NCI-H1694 (cell line): ENCODE data around the gene NDUFV2.
"Not testable (repeated sequence)": the region's sequence is repeated elsewhere in the genome, so short reads cannot be mapped to it uniquely, and the experiment has no call there.

ENCODE experiments used
- DNase-seq: peaks from one replicate; lab custom pipeline; 2025; lab: John Stamatoyannopoulos, UW

The NDUFV2 gene

DNA sequence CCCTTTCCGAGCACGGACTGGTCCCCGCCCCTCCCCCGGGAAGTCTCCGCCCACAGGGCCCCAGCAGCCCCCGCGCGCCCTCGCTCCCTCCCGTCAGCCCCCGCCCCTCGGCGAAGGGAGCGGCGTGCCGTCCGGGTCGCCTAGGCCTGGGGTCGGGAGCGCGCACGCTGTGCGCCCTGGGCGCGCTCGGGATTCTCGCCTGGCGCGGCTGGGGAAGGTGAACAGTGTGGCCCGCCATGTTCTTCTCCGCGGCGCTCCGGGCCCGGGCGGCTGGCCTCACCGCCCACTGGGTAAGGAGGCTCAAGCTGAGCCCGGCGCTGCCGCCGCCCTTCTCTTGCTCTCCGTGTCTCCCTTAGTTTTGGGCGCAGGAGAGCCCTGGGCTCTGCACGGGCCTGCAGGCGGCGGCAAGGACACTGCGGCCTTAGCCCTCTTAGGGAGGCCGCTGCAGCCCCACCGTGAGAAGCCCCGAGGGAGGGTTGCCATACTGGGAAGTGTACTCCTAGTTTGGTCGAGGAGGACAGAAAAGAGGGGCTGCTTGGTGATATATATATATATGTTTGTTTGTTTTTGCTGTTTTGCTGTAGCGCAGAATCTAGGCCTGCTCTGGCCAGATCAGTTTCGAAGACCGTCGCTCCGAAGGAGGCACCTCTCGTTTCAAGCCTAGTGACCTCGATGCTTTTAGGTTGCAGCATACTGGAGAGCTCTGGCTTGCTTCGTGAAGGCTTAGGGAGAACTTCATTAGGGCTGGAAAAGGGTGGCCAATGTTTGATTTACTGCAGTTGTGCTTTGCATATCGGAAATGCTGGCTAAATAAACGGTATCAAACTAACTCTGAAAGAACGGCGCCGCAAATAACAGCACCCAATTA is at the start of gene NDUFV2:
NDUFV2 (plus strand) TSS at position 192 of the 868 bp plus-strand sequence; CDS start at position 237, 45 bp downstream.
- DNase-seq: peak; percentile 81

DNA sequence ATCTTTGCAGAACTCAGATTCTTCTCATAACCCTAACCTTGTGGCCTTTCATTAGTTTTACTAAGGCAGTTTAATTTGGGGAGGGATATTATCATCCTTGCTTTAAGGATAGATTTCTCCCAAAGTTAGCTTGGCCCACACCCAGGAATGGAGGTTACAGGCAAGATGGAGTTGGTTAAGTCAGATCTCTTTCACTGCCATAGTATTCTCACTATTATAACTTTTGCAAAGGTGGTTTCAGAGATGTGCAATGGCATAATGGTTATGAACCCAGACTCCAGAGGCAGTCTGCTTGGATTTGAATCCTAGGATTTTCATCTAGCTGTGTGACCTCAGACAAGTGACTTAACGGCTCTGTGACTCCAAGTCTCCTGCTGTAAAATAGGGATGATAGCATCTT is 48.7 kb upstream of the NDUFV2 start:
- DNase-seq: no peak

DNA sequence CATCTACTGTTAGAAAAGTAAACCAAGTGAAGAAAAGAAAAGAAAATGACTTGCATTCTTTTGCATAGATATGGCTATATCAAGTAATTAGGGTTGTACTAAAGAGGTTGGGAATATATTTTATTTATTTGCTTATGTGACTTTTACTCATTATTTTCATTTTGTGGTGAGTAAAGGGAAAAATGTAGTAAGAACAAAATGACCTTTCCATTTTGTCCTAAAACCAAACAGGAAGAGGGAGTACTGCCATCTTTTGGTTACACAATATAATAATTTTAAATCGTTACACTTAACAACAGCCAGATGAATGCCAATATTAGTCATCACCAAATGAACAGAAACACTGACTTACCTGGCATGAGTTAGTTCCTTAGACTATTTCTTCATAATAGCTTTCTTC is 47.3 kb upstream of the NDUFV2 start:
- no peak for DNase-seq

DNA sequence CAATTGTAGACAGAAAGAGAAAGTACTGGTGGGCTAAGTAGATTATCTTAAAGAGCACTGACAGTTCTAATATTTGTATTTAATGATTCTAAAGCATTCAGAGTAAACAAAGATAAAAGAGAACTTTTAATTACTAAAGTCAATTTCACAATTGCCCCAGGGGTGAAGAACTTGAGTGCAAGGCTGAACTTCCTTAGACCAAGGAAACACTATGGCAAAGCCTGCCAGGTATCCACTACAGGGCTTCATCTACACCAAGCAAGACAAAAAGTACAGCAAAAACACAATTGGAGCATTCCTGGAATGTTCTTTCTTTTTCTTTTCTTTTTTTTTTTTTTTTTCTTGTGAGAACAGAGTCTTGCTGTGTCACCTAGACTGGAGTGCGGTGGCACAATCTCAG is 46.9 kb upstream of the NDUFV2 start:
- DNase-seq: no peak

DNA sequence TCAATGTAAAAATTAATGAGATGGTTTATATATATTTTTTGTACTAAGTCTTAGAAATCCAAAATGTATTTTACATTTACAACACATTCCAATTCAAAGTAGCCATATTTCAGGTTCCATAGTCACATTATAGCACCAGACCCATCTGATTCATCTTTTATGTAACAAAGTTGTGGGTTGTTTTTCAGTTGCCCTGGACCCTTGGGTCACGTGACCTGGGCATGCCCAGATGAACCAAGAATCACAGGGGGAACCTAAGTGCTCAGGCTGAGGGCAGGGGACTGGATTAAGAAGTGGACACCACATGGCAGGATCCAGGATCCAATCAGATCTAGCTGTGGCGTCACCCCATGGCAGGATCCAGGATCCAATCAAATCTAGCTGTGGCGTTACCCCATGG is 44.9 kb upstream of the NDUFV2 start:
- no peak for DNase-seq

DNA sequence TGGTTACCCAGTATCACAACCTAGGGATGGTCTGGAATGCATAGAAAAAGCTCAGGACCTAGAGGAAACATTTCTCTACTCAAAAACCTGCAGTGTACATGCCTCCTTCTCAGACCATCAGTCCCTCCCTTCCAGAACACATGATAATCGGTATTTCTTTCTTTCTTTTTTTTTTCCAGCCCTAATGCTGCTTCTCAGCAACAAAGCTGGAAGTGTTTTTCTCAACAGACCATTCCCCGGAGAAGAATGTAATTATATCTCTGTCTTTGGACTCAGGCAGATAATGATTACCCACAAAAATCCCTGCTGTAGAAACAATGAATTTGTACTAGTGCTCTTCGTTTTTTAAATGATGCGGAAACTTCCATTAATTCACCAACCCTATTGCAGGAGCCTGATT is 44.1 kb upstream of the NDUFV2 start:
- DNase-seq: no peak

DNA sequence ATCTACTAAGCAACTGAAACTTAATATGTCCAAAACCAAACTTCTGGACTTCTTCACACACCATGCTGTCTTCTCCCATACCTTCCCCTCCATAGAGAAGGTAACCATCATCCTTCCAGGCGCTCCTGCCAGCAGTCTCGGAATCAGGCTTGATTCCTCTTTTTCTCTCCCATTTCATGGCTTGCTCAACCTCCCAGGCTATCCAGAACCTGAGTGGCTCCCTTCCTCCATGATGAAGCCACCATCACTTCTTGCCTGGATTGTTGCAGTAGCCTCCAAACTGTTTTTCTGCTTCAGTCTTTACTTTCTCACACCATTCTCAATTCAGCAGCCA is 40.1 kb upstream of the NDUFV2 start:
- DNase-seq: no peak

DNA sequence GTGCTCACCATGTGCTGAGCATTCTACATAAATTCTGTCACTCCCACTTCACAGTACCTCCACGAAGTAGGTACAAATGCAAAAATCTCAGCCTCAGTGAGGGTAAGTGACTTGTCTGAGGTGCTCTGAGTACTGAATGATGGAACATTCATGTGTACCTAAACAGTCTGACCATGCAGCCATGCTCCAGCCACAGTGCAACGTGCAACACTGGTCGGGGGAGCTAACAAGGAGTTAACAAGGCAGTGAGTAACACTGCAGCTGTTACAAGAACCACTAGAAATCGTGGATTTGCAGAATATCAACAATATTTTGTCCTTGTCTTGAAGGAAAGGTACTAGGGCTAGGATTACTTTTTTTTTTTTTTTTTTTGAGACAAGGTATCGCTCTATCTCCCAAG is 36.6 kb upstream of the NDUFV2 start:
- no peak for DNase-seq

DNA sequence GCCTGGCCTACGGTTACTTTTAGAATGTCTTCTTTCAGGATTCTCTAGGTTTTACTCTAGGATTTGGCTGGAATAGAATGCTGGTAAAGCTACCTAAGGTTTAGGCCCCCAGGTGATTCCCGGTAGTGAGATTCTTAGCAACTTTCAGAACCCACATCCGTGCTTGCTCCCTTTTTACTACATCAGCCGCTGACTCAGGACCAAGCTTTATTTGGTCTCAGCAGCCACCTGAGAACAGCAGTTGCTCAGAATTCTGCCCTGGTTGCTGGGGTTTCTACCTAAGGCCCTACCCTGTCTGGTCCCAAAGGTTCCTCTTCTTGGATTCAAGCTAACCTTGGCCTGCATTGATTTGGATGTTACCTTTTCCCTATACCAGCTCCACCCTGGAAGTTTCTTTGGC is 36.1 kb upstream of the NDUFV2 start:
- DNase-seq: no peak

DNA sequence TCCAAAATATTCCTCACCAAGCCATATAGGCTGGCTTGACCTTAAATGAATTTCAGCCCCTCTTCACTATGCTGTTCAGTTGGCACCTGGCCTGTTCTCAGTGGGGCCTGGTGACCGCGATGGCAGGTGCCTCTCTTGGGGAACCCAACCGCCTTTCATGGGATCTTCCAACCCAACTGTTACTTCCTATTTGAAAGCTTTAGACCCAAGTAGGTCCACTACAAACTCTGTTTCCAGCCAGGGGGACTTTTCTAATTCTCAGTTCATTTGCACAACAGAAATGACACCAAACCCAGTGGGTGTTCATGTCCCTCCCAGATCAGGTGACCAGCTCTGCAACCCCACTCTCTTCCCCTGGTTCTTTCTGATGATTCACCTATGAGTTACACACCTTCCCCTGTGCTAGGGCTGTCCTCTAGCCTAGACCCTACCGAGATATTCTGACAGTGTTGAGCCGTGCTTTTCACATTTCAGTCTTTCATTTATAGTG is 35.6 kb upstream of the NDUFV2 start:
- no peak for DNase-seq

DNA sequence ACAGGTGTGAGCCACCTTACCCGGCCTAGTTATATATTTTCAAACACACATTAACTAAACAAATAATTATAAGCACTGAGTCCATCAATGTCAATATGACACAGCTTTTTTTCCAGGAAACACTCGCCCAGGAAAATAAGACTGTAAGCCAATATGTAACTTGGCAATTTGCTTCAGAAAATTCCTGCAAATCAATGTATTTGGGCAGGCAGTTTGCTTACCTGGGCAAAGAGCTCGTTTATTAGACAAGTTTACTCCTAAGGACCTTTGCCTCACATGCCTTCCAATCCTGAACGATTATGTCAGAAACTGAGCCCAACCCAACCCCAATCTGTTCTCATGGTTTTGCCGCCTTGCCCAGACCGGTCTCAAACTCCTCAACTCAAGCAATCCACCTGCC is 34.7 kb upstream of the NDUFV2 start:
- no peak for DNase-seq

DNA sequence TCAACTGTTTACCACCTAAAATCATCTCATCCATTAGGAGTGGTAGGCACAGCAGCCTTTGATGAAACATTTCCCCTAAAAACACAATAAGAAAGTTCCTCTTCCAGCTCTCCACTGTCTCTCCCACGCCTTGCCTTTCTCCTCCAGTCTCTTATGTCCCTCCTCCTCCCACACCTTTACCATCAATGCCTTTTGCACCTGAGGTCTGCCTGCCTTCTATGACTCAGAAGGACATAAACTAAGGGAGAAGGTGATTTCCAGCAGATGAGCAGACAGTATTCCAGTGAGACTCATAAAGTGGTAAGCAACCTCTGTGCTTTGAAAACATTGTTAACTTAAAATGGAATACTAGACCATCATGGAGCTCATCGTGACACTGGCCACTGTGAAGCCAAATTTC is 34.2 kb upstream of the NDUFV2 start:
- DNase-seq: no peak

DNA sequence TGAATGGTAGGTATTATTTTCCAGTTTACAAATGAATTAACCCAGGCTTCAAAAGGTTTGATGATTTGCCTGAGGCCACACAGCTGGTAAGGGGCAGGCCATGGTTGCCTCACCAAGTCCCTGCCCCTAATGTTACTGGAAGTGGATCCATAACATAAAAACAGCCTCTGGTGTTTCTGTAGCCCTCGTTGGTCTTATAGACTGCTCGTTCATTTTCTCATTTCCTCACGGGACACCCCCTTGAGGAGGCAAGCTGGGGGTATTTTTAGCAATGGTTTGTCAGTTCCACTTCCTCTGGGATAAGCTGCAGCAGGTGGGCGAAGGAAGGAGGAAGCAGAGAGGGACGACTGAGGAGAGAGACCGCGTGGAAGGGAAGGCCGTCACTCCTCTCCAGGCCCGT is 32.9 kb upstream of the NDUFV2 start:
- no peak for DNase-seq

DNA sequence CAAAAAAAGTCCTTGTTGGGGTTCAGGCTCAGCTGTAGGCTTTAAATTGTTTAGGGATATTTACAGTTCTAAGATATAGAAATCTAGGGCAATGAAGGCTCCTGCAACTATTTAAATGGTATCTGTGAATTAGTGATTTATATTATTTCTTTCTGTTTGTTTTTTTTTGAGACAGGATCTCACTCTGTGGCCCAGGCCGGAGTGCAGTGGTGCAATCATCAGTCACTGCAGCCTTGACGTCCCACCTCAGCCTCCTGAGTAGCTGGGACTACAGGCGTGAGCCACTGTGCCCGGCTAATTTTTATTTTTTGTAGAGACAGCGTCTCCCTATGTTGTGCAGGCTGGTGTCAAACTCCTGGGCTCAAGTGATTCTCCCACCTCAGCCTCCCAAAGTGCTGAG is 32.3 kb upstream of the NDUFV2 start:
- no peak for DNase-seq

DNA sequence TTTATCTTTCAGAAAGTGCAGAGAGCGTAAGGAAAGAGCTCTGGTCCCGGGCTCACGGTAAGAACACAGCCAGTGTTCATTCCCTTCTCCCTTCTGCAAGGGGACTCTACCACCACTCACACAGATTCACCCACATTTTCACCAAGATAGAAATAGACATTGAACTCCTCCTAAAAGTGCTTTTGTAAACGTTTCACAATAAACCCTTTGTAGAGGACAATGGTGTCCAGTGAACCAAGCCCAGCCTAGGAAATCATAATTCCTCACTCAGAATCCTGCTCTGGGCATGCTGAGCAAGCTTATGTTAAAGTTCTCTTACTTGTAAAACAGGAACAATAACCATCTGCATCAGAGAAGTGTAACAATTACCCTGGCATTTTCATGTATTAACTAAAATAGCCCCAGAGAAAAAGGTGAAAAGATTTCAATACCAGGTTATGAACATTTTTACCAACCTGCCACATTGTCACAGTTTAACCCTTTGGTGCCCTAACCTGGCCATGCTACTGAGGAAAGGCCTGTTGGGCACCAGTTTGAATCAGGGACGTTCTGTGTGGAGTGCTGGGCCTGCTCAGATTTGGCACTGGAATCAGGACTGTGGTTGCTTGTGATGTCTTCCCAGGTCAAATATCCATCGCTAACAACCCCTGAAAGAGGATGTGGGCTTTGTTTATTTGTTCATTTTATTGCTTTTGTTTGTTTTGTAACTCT is 22.5 kb upstream of the NDUFV2 start:
- DNase-seq: no peak

DNA sequence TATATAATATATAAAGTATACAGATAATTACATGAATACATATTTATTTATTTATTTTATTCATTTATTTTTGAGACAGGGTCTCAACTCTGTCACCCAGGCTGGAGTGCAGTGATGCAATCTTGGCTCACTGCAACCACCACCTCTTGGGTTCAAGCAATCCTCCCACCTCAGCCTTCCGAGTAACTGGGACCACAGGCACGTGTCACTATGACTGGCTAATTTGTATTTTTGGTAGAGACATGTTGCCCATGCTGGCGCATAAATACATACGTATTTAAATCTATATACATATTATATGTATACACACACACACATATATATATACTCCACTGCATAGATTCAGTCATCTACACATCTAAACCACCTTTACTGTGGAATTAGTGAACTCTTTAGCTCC is 20.6 kb upstream of the NDUFV2 start:
- no peak for DNase-seq

DNA sequence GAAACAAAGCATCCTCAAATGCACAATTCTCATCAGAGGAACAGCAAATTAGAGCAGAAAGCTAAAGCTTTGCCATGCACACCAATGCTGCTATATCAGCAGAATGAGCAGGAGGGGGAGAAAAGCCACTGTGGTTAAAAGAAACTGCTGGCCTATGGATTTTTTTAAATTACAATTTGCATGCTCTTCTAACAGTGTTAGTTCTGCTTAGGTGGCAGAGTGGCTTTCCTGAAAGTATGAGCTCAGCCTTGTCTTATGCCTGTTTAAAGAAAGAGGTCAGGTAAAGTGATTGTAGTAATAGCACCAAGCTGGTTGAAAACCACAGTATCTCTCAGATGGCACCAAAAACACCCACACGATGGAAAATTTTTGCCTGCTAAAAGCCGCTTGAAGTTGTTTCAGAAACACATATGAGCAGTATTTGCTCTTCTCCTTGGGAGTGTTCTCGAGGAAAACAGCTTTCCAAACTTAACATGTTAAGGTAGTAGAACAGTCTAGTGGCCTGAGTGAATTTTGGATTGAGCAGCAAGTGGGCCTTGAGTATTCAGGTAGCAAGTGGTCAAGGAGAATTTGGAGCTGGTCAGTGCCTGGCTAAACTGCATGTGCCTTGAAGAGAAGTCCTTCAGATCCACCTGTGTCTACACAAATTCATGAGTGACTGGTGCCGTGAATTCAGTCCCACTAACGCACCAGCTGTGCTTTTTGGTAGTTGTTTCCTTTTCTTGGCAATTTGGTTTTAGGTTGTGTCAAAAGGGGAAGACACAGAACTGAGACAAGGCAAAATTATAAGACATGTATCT is 19.6 kb upstream of the NDUFV2 start:
- no peak for DNase-seq

DNA sequence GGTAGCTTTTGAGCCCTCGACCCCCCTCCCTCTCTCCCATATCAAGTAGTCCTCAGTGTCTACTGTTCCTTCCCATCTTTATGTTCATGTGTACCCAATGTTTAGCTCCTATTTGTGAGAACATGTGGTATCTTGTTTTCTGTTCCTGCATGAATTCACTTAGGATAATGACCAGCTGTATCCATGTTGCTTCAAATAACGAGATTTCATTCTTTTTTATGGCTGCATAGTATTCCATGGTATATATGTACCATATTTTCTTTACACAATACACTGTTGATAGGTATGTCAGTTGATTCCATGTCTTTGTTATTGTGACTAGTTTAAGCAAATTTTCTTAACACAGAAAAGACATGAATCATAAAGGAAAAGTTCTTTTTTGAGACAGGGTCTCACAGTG is 16.5 kb upstream of the NDUFV2 start:
- no peak for DNase-seq

DNA sequence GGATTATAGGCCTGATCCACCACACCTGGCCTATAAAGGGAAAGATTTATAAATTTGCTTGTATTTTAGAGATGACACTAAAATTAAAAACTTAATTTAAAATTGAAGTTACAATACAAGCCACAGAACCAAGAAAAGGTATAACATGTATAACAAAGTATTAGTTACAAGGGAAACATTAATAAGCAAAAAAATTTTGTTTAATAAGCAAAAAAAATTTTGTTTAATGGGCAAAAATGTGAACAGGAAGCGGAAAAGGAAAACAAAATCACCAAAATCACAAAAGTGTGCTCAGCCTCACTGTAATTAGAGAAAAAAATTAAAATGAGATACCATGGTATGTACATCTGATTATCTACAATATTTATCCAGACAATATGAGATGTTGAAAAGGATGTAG is 15.9 kb upstream of the NDUFV2 start:
- DNase-seq: no peak

DNA sequence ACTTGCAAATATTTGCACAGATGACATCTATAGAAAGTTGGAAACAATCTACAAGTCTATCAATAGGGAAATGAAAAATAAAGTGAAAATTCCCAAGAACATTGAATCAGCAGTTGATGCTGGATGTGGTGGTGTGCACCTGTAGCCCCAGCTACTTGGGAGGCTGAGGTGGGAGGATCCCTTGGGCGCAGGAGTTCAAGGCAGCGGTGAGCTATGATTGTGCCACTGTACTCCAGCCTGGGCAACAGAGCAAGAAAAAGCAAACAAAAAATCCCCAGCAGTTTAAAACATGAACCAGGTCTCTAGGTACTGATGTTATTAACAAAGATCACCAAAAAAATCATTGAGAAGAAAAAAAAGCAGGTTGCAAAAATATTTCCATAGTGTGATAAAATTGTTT is 15.4 kb upstream of the NDUFV2 start:
- DNase-seq: no peak

DNA sequence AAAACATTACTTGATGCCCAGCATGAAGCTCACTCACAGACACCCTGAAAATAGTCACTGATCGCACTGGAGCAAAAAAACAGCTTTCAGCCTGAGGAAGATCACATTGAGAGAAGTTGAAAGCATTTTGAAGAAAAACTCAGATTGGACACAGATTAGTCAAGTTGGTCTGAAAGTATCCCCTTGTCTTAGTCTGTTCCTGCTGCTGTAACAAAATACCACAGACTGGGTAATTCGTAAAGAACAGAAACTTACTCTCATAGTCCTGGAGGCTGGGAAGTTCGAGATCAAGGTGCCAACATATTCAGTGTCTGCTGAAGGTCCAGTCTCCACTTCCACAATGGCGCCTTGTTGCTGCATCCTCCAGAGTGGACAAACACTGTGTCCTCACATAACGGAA is 14.2 kb upstream of the NDUFV2 start:
- DNase-seq: no peak

DNA sequence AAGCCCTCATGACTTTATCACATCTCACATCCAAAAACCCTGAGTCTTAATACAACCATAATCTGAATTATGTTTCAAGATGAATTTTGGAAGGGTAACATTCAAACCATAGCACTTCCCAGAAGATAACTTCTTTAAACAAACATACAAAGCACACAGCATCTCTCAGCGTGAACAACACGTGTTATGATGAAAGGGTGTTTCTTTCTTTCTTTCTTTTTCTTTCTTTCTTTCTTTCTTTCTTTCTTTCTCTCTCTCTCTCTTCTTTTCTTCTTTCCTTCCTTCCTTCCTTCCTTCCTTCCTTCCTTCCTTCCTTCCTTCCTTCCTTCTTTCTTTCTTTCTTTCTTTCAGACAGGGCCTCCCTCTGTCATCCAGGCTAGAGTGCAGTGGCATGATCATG is 13.8 kb upstream of the NDUFV2 start:
- DNase-seq: not testable (repeated sequence)

DNA sequence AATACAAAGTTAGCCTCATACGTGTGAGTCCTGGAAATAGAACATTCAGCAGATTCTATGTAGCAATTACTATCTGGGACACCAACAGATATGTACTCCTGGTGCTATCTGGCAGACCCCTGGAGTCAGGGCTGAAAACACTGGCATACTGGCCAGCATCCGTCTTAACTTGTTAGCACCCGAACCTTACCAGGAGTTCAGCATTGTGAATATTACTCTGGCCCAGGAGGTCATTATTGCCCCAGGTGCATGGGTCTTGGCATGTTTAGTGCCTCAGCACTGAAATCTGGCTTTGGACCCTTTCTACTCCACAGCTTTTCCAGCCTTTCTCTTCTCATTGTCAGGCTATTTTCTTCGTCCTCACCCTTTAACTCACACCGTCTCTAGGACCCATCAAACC is 11.9 kb upstream of the NDUFV2 start:
- no peak for DNase-seq
